ENCODE measurements around the gene HOXA2. TPM values are rescaled to one million over a fixed set of nuclear protein-coding genes. Genes with fewer than 3 reads are reported as not detected.

HOXA2 gene
- total and polyA plus RNA-seq, 2 of the 13 experiments (the other 11 are each of a cell fraction or from before 2014, with no cell fraction given), result 0.22 to 0.29 TPM

DNA sequence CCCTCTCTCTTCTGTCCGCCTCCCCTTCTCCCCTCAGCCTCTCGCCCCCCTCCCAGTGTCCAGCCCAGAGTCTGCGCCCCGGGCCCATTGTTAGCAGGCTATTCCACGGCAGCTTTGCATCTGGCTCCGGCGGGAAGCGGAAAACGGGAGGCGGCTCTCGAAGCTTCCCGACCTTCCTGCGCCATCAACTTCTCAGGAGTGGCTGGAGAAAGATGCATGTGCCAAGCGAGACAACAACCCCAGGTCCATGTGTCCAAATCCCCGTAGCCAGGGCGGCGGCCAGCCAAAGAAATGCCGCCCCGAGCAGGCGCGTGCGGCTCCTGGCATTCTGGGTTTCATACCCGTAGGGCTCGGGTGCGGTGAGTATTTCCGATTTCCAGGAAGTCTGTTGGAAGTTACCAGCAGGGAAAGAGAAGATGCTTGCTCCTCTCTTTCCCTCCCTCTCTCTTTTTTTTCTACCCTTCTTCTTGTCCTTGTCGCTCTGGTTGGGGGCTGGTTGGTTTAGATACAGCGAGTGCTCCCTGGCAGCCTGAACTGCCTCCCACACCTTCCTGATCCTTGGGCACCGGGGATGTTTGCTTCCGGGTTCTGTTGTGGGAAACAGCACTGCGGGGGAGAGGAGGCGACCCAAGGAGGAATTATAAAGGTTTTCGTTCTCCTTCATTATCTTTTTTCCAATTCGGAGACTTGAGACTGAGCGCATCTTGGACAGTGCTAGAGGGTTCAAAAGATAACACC, 1.2 kb upstream of the HOXA2 start:
- WGBS (ENCODE audit: low lambda C conversion rate), result 94% methylated on average over 27 of the region's 35 CpGs
- Histone ChIP-seq H3K4me3 (replicated peaks in 1 of 3; ENCODE audit: insufficient read depth in 1 of 3, low read depth in 2 of 3, low read length in 3 of 3) (no peak overlapping the region), H3K27me3 (ENCODE audit: control insufficient read depth in 1 of 2, insufficient read depth in 2 of 2, low read length in 2 of 2) (no peaks in the 10 kb centered on the region), H3K9me3 (ENCODE audit: low read length) (no peaks in the 10 kb centered on the region), H3K36me3 (replicated peaks in 1 of 2; ENCODE audit: control insufficient read depth in 1 of 2, insufficient read depth in 2 of 2, low read length in 2 of 2) (0 out of 5 replicates have a peak, but pooled peaks cover 0 to 4% of the 10 kb centered on the region in 2 experiments), H4K20me1 (ENCODE audit: insufficient read depth, low read length) (no peaks in the 10 kb centered on the region), H3K4me2 (ENCODE audit: low read depth, low read length) (no peak overlapping the region), H2AFZ (ENCODE audit: low read length) (no peak overlapping the region), H3K27ac (ENCODE audit: extremely low read length, insufficient read depth, low read length) (no peak overlapping the region), H3K9ac (ENCODE audit: insufficient read depth, low read depth, low read length) (no peak overlapping the region), H3K4me1 (ENCODE audit: insufficient read depth, low read length) (no peaks in the 10 kb centered on the region), H3K79me2 (ENCODE audit: insufficient read depth, low read length) (no peaks in the 10 kb centered on the region)
- DNase-seq (ENCODE audit: low spot score), result no peak
- BruUV-seq (replicated peaks), result no TSS peak
- ATAC-seq, result no peak
- no peak for FAIRE-seq
- TF ChIP-seq, protein P1, sequence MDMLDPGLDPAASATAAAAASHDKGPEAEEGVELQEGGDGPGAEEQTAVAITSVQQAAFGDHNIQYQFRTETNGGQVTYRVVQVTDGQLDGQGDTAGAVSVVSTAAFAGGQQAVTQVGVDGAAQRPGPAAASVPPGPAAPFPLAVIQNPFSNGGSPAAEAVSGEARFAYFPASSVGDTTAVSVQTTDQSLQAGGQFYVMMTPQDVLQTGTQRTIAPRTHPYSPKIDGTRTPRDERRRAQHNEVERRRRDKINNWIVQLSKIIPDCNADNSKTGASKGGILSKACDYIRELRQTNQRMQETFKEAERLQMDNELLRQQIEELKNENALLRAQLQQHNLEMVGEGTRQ (IDR thresholded peaks at IDR 0.05; ENCODE audit: low read depth, low read length), result no peak
- TF ChIP-seq, protein P1 (CRISPR knock-in tag; IDR thresholded peaks at IDR 0.05; ENCODE audit: borderline replicate concordance), result no peak
- peak; percentile 54 for TF ChIP-seq AGO2 (optimal IDR thresholded peaks at IDR 0.05; ENCODE audit: low read depth, low read length)
- TF ChIP-seq, protein P2, sequence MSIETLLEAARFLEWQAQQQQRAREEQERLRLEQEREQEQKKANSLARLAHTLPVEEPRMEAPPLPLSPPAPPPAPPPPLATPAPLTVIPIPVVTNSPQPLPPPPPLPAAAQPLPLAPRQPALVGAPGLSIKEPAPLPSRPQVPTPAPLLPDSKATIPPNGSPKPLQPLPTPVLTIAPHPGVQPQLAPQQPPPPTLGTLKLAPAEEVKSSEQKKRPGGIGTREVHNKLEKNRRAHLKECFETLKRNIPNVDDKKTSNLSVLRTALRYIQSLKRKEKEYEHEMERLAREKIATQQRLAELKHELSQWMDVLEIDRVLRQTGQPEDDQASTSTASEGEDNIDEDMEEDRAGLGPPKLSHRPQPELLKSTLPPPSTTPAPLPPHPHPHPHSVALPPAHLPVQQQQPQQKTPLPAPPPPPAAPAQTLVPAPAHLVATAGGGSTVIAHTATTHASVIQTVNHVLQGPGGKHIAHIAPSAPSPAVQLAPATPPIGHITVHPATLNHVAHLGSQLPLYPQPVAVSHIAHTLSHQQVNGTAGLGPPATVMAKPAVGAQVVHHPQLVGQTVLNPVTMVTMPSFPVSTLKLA (IDR thresholded peaks at IDR 0.05), result peak; percentile 37; the same call in 1 of the 2 replicates
- in situ Hi-C loops (cut with HindIII; ENCODE audit: extremely low pct_ligation_motif_present, low pct_unique_long_range_greater_than_20kb), result no loop called here
- POLR2A ChIA-PET, result no interaction called here
- CTCF ChIA-PET (ENCODE audit: low intra/inter-chr PET ratio, low total read pairs), result no interaction called here
- intact Hi-C loops (cut with micrococcal nuclease; ENCODE audit: unreplicated experiment), result no loop called here

All from HepG2 (cell line).